HepG2 (cell line): ENCODE measurements around the gene NINJ2. TPM values are rescaled to one million over a fixed set of nuclear protein-coding genes. Genes with fewer than 3 reads are reported as not detected.
A peak's percentile ranks its signal among the peaks of the same experiment; 100 is the strongest.

Experiments
- AFF4 ChIP-seq: sonication (generic); formaldehyde crosslinking; IDR thresholded peaks from 2 replicates; pipeline ENCODE4 v1.4.0; 2020; ENCODE audit warnings: missing genetic modification reagents
- ATF1 ChIP-seq: IDR thresholded peaks from 2 replicates; pipeline ENCODE4 v1.6.1; 2016; ENCODE audit warnings: mild to moderate bottlenecking, control low read depth
- CHD2 ChIP-seq: IDR thresholded peaks from 2 replicates; pipeline ENCODE4 v1.6.1; 2011; ENCODE audit warnings: low read depth, low read length, improper control_type of control experiment
- DR1 ChIP-seq: sonication (generic); formaldehyde crosslinking; IDR thresholded peaks from 2 replicates; pipeline ENCODE4 v1.8.0; 2021; ENCODE audit warnings: mild to moderate bottlenecking, missing genetic modification reagents, inconsistent platforms
- E2F1 ChIP-seq: sonication (generic); formaldehyde crosslinking; IDR thresholded peaks from 2 replicates; pipeline ENCODE4 v1.5.0; 2020; ENCODE audit warnings: missing genetic modification reagents
- ETS1 ChIP-seq: sonication (generic); formaldehyde crosslinking; IDR thresholded peaks from 2 replicates; pipeline ENCODE4 v1.4.0; 2020; ENCODE audit warnings: missing genetic modification reagents
- FOXK2 ChIP-seq: fragments of 450-650 bp; IDR thresholded peaks from 2 replicates; pipeline ENCODE4 v1.6.1; 2016
- NKX3-1 ChIP-seq: sonication (generic); formaldehyde crosslinking; IDR thresholded peaks from 2 replicates; pipeline ENCODE4 v1.5.0; 2020; ENCODE audit warnings: missing genetic modification reagents
- NR2F1 ChIP-seq, 2 experiments: fragments of 450-650 bp in 1 of 2; formaldehyde crosslinking in 1 of 2; IDR thresholded peaks; 2 replicates each; pipeline versions ENCODE4 v1.5.0 to v1.6.1; 2016 to 2020; ENCODE audit warnings: mild to moderate bottlenecking in 1 of 2, missing compliant biosample characterization in 1 of 2, missing genetic modification reagents in 1 of 2, moderate library complexity in 1 of 2
- RAD51 ChIP-seq: fragments of 450-650 bp; IDR thresholded peaks from 2 replicates; pipeline ENCODE4 v1.6.1; 2016; ENCODE audit warnings: borderline replicate concordance
- RBFOX2 ChIP-seq: fragments of 200-400 bp; formaldehyde crosslinking; IDR thresholded peaks from 2 replicates; pipeline ENCODE4 v1.6.1; 2017; ENCODE audit warnings: low read depth, mild to moderate bottlenecking, low read length
- SNAPC2 ChIP-seq: sonication (generic); formaldehyde crosslinking; IDR thresholded peaks from 2 replicates; pipeline ENCODE4 v1.8.1; 2022; ENCODE audit warnings: mild to moderate bottlenecking, missing genetic modification reagents
- SP4 ChIP-seq: sonication (generic); formaldehyde crosslinking; IDR thresholded peaks from 2 replicates; pipeline ENCODE4 v1.8.1; 2023; ENCODE audit warnings: mild to moderate bottlenecking, missing genetic modification reagents
- TP53 ChIP-seq: sonication (generic); formaldehyde crosslinking; conservative IDR thresholded peaks from 2 replicates; pipeline ENCODE4 v1.4.0; 2020; ENCODE audit warnings: missing genetic modification reagents
- ZNF232 ChIP-seq: sonication (generic); formaldehyde crosslinking; IDR thresholded peaks from 2 replicates; pipeline ENCODE4 v1.4.0; 2020; ENCODE audit warnings: missing genetic modification reagents, borderline replicate concordance
- ZNF572 ChIP-seq: sonication (generic); formaldehyde crosslinking; IDR thresholded peaks from 2 replicates; pipeline ENCODE4 v1.5.1; 2020; ENCODE audit warnings: mild to moderate bottlenecking, missing genetic modification reagents
- ZNF639 ChIP-seq: conservative IDR thresholded peaks from 2 replicates; pipeline ENCODE4 v1.6.1; 2018; ENCODE audit warnings: missing genetic modification reagents
- ZNF687 ChIP-seq: sonication (generic); formaldehyde crosslinking; IDR thresholded peaks from 2 replicates; pipeline ENCODE4 v1.5.1; 2020; ENCODE audit warnings: mild to moderate bottlenecking, missing genetic modification reagents, moderate library complexity
- ZNF772 ChIP-seq: sonication (generic); formaldehyde crosslinking; IDR thresholded peaks from 2 replicates; pipeline ENCODE4 v1.5.0; 2020; ENCODE audit warnings: mild to moderate bottlenecking, missing genetic modification reagents
- polyA plus RNA-seq, 8 experiments: library from polyadenylated mRNA; depleted of rRNA in 3 of 8; stranded (reverse) in 7 of 8; unstranded in 1 of 8; fragments of >200 nt; fragmentation: Illumina TruSeq in 4 of 8; extraction: Trizol in 4 of 8; gene quantifications; 2 replicates each; pipeline versions ENCODE4 v1.2.1 to v1.2.3, GENCODE V29; 2011 to 2016; ENCODE audit warnings: low read depth in 4 of 8, missing spikeins in 1 of 8, mixed read lengths in 1 of 8; ENCODE audit not compliant: insufficient read depth in 1 of 8
- total RNA-seq, 5 experiments: library from RNA; depleted of rRNA; stranded (reverse); fragments of >200 nt; fragmentation: Illumina TruSeq; extraction: Trizol; gene quantifications; 2 replicates each; pipeline ENCODE4 v1.2.3, GENCODE V29; 2016; ENCODE audit warnings: low read depth in 1 of 5

The NINJ2 gene
- total and polyA plus RNA-seq, 2 of the 13 experiments (the other 11 are each of a cell fraction or from before 2014, with no cell fraction given) = 0.62 to 3.8 TPM

- TF ChIP-seq RBFOX2 (peak; percentile 77), TP53 (no peak), NKX3-1 (peak; percentile 67; the same call in 1 of the 2 replicates), AFF4 (no peak), DR1 (CRISPR knock-in tag) (peak; percentile 47; the same call in 1 of the 2 replicates), ETS1 (CRISPR knock-in tag) (no peak), ZNF687 (CRISPR knock-in tag) (peak; percentile 100), SNAPC2 (peak; percentile 85), ZNF232 (CRISPR knock-in tag) (peak; percentile 93), E2F1 (CRISPR knock-in tag) (peak; percentile 67; the same call in 1 of the 2 replicates), RAD51 (no peak; the same call in 1 of the 2 replicates), CHD2 (no peak), ZNF772 (CRISPR knock-in tag) (peak; percentile 82), NR2F1 (CRISPR knock-in tag; IDR thresholded peaks at IDR 0.05) (peak; percentile 39 to 74; a peak in 3 of 4 replicates), ATF1 (CRISPR knock-in tag) (no peak), FOXK2 (no peak), ZNF572 (CRISPR knock-in tag) (peak; percentile 91), SP4 (CRISPR knock-in tag) (no peak; the same call in 1 of the 2 replicates), ZNF639 (CRISPR knock-in tag) (peak; percentile 34; the same call in 1 of the 2 replicates)
Measured at GRCh38 chr12:575948-576614, 87.2 kb downstream of the NINJ2 start (continued).
